Nasal cavity respiratory epithelium epithelial cell of viscerocranial mucosa (primary cell): ENCODE data around the gene OR2T4. TPM values are rescaled to one million over a fixed set of nuclear protein-coding genes. Genes with fewer than 3 reads are reported as not detected.

ENCODE experiments used
- total RNA-seq: library from RNA; depleted of rRNA; stranded (reverse); fragments of >200 nt; gene quantifications from 2 replicates; pipeline ENCODE4 v1.2.3, GENCODE V29; 2014

OR2T4 gene, protein sequence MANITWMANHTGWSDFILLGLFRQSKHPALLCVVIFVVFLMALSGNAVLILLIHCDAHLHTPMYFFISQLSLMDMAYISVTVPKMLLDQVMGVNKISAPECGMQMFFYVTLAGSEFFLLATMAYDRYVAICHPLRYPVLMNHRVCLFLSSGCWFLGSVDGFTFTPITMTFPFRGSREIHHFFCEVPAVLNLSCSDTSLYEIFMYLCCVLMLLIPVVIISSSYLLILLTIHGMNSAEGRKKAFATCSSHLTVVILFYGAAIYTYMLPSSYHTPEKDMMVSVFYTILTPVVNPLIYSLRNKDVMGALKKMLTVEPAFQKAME
- total RNA-seq, result not detected in 2 replicates

DNA sequence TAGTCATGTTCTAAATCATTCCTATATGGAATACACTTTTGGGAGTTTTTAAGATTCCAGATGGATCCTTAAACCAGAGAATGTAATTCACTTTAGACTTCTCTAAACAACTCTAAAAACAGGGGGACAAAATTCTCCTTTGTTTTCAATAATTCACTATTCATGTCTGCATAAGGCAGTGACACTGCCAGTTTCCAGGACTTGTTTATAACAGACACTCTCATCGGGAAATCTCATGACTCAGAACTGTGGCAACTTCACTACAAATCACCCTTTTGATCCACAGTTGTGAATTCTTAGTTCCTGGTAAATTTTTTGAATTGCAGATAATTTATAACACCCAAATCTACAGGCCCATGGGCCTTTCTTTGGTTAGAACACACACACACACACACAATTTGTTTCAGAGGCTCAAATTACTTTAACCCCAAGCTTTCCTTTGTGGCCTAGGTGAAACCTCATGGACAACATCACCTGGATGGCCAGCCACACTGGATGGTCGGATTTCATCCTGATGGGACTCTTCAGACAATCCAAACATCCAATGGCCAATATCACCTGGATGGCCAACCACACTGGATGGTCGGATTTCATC lies at the start of gene OR2T4:
Gene OR2T4, plus strand, starts transcription at position 545 of the 595 bp plus-strand sequence. Its CDS starts 0 bp downstream, at position 545.

DNA sequence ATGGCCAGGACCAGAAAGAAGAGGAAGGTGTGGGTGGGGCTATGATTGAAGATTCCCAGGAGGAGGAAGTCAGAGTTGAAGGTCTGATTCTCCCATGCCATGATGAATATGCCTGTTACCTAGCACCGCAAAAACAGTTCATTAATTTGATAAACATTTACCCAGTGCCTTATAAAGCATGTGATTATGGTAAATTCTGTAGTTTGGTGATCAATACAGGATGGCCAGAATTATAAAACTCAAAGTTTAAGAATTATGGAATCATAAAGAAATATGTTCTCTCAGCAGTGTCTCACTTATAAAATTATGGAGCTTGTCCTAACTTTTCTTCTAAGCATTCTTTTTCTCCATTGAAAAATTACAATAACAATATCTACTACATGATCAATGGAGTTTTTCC lies 37.0 kb upstream of the OR2T4 start, which contains the start of gene OR2M7:
Gene OR2M7, minus strand, starts transcription at position 101 of the 400 bp plus-strand sequence. Its CDS starts 0 bp downstream, at position 101.

DNA sequence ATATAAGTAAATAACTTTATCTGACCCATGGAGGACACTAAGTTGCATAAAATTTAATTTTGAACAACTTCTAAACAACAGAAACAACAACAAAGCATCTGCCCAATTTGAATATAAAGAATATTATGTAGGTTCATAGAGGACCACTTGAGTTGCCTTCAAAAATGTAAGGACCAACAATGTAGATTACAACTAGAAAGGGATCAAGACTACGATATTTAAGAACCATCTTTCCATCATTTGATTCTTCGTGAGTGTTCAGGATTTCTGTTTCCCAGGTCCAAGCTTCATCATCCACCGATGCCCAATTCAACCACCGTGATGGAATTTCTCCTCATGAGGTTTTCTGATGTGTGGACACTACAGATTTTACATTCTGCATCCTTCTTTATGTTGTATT lies 13.0 kb upstream of the OR2T4 start, which contains the start of gene OR14C36:
Gene OR14C36, plus strand, starts transcription at position 301 of the 400 bp plus-strand sequence. Its CDS starts 0 bp downstream, at position 301.

DNA sequence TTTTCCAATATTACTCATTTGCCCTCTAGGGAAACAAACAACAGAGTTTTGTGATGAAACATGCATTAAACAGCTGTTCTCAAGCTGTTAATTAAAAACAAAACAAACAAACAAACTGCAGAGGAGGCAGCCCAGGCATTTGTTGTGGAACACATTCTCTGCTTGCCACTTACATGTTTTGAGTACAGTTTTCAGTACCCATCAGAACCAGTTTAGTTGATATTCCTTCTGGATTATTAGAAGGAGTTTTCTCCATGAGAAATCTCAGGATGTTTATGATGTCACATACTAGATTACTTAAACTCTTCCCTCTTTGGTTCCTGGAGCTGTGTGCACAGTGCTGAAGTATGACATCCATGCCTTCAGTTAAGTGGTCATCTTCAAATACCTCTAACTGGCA lies 14.0 kb downstream of the OR2T4 start, which contains the start of gene OR2T6:
Gene OR2T6, plus strand, starts transcription at position 301 of the 400 bp plus-strand sequence. CDS start 11,863 bp downstream, outside the sequence.

DNA sequence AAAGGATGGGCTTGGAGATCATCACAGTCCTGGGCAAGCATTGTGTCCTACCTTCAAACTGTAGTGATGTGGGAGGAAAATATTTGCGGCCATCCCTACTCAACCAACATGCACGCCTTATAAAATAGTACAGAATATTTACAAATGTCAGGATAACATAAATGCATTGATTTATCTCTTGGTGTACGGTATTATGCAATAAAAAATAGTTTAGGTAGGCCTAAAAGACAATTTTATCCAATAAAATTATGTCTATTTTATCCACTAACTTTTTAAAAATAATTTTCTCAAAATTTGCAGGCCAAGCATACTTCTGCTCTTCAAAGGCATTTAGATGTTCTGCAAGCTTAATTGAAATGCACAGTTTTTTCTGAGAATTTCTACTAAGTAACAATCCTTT lies 41.3 kb downstream of the OR2T4 start, which contains the start of gene OR2T1:
Gene OR2T1, plus strand, starts transcription at position 301 of the 400 bp plus-strand sequence. CDS start 3,100 bp downstream, outside the sequence.

Other genes with a start within 250 kb of the OR2T4 start
- gene OR2M5, start 216.5 kb upstream of the OR2T4 start, total RNA-seq, result not detected in 2 replicates
- not detected in 2 replicates for gene OR2M2, start 186.8 kb upstream of the OR2T4 start, total RNA-seq
- not detected in 2 replicates for gene OR2M3, start 164.4 kb upstream of the OR2T4 start, total RNA-seq
- not detected in 2 replicates for gene OR2M4, start 130.2 kb upstream of the OR2T4 start, total RNA-seq
- not detected in 2 replicates for gene OR2T33, start 83.7 kb upstream of the OR2T4 start, total RNA-seq
- not detected in 2 replicates for gene OR2T12, start 58.2 kb upstream of the OR2T4 start, total RNA-seq
- not detected in 2 replicates for gene OR2M7, start 37.1 kb upstream of the OR2T4 start, total RNA-seq
- gene OR14C36, start 12.9 kb upstream of the OR2T4 start, total RNA-seq, result not detected in 2 replicates
- gene OR2T6, start 14.1 kb downstream of the OR2T4 start, total RNA-seq, result not detected in 2 replicates
- gene OR2T1, start 41.4 kb downstream of the OR2T4 start, total RNA-seq, result not detected in 2 replicates
- gene OR2T2, start 84.0 kb downstream of the OR2T4 start, total RNA-seq, result not detected in 2 replicates
- not detected in 2 replicates for gene OR2T3, start 111.7 kb downstream of the OR2T4 start, total RNA-seq
- not detected in 2 replicates for gene OR2T5, start 126.9 kb downstream of the OR2T4 start, total RNA-seq
- gene OR2G6, start 146.4 kb downstream of the OR2T4 start, total RNA-seq, result not detected in 2 replicates
- gene OR2T29, start 201.1 kb downstream of the OR2T4 start, total RNA-seq, result not detected in 2 replicates
- not detected in 2 replicates for gene OR2T34, start 213.1 kb downstream of the OR2T4 start, total RNA-seq
- not detected in 2 replicates for gene OR2T10, start 236.0 kb downstream of the OR2T4 start, total RNA-seq